Stimulated activated CD8-positive, alpha-beta memory T cell treated with anti-CD3 and anti-CD28 coated beads, Interleukin-7, amount 100 ng/mL, for 4 hours (primary cell): ENCODE data around the gene RESF1.
"Not testable (repeated sequence)": the region's sequence is repeated elsewhere in the genome, so short reads cannot be mapped to it uniquely, and the experiment has no call there.

Source experiments
- DNase-seq, 2 donors: peaks; one replicate each; pipeline ENCODE4 v3.0.0-alpha.2; 2020; ENCODE audit warnings: low read depth in 2 of 2

RESF1 gene

GRCh38 chr12:31959161-31959700 is at the start of gene RESF1:
Gene RESF1 (plus strand): TSS chr12:31959415. CDS start chr12:31980956, 21,541 bp downstream.
- peak; percentile 64 to 82 for DNase-seq

- no peak for DNase-seq
Observed at GRCh38 chr12:31914927-31915326, 44.3 kb upstream of the RESF1 start.

GRCh38 chr12:31915446-31915845 is 43.8 kb upstream of the RESF1 start:
- DNase-seq: no peak

- DNase-seq: no peak
Observed at GRCh38 chr12:31922341-31923062, 36.7 kb upstream of the RESF1 start.

GRCh38 chr12:31923063-31923412 is 36.2 kb upstream of the RESF1 start:
- DNase-seq: no peak

- no peak for DNase-seq
Observed at GRCh38 chr12:31928246-31929026, 30.8 kb upstream of the RESF1 start.

- DNase-seq: peak; percentile 26 to 27
Observed at GRCh38 chr12:31929027-31929526, 30.1 kb upstream of the RESF1 start.

GRCh38 chr12:31931796-31932715 is 27.2 kb upstream of the RESF1 start:
- peak; percentile 12 to 26 for DNase-seq

- DNase-seq: no peak
Observed at GRCh38 chr12:31944299-31944698, 14.9 kb upstream of the RESF1 start.

GRCh38 chr12:31947971-31948370 is 11.2 kb upstream of the RESF1 start:
- no peak for DNase-seq

GRCh38 chr12:31948697-31949359 is 10.4 kb upstream of the RESF1 start:
- DNase-seq: not testable (repeated sequence)

- no peak for DNase-seq
Observed at GRCh38 chr12:31950088-31950487, 9.1 kb upstream of the RESF1 start.

GRCh38 chr12:31950492-31950891 is 8.7 kb upstream of the RESF1 start:
- DNase-seq: no peak

GRCh38 chr12:31951008-31951407 is 8.2 kb upstream of the RESF1 start:
- DNase-seq: no peak

GRCh38 chr12:31951939-31952338 is 7.3 kb upstream of the RESF1 start:
- no peak for DNase-seq

GRCh38 chr12:31952418-31952817 is 6.8 kb upstream of the RESF1 start:
- DNase-seq: no peak

GRCh38 chr12:31954925-31955858 is 4.0 kb upstream of the RESF1 start:
- no peak for DNase-seq

- no peak for DNase-seq
Observed at GRCh38 chr12:31958569-31959160, 550 bp upstream of the RESF1 start.

GRCh38 chr12:31959701-31960391 is 631 bp downstream of the RESF1 start:
- DNase-seq: peak; percentile 23 to 34
